ENCODE results near the gene SEZ6.

GRCh38 chr17:29014716-29015115, 8.9 kb upstream of the SEZ6 start:
- TF ChIP-seq CTCF (IDR thresholded peaks at IDR 0.05; ENCODE audit: low read depth, low read length) (no peak), EZH2phosphoT487 (IDR thresholded peaks at IDR 0.05; ENCODE audit: low read depth) (no peak)

Measured in OCI-LY3 (cell line).